Liver (tissue), 9 donors: ENCODE data around the gene ABLIM2. TPM values are rescaled to one million over a fixed set of nuclear protein-coding genes. Genes with fewer than 3 reads are reported as not detected.

Source experiments
- DNase-seq: peaks from one replicate; pipeline ENCODE4 v3.0.0-alpha.2; 2017; ENCODE audit warnings: low spot score
- H3K27ac ChIP-seq, 2 donors: one replicate each; pipeline ENCODE4 v1.7.0; 2013; ENCODE audit warnings: inconsistent platforms in 2 of 2, low read length in 2 of 2, control low read depth in 1 of 2, low read depth in 1 of 2, mild to moderate bottlenecking in 1 of 2
- H3K27me3 ChIP-seq, 4 donors: one replicate each; pipeline versions ENCODE4 v1.6.1 to v1.7.0; 2013; ENCODE audit warnings: low read length in 3 of 4, inconsistent platforms in 1 of 4, mild to moderate bottlenecking in 1 of 4, moderate library complexity in 1 of 4; ENCODE audit not compliant: control insufficient read depth in 4 of 4, insufficient read depth in 4 of 4
- H3K36me3 ChIP-seq, 4 donors: one replicate each; pipeline versions ENCODE4 v1.6.1 to v1.7.0; 2013; ENCODE audit warnings: low read length in 3 of 4, mild to moderate bottlenecking in 3 of 4, low read depth in 1 of 4, moderate library complexity in 1 of 4; ENCODE audit not compliant: control insufficient read depth in 4 of 4, insufficient read depth in 3 of 4
- H3K4me1 ChIP-seq, 4 donors: one replicate each; pipeline versions ENCODE4 v1.6.1 to v1.7.0; 2013; ENCODE audit warnings: low read length in 3 of 4, mild to moderate bottlenecking in 3 of 4, moderate library complexity in 1 of 4; ENCODE audit not compliant: control insufficient read depth in 4 of 4, insufficient read depth in 4 of 4
- H3K4me3 ChIP-seq, 3 donors: one replicate each; pipeline versions ENCODE4 v1.6.1 to v1.7.0; 2013; ENCODE audit warnings: low read length in 3 of 3, control low read depth in 1 of 3, low read depth in 1 of 3, mild to moderate bottlenecking in 1 of 3
- H3K9ac ChIP-seq, 2 donors: one replicate each; pipeline ENCODE4 v1.7.0; 2013; ENCODE audit warnings: low read length in 2 of 2, mild to moderate bottlenecking in 2 of 2, moderate library complexity in 2 of 2, control low read depth in 1 of 2, low read depth in 1 of 2
- H3K9me3 ChIP-seq, 4 donors: one replicate each; pipeline versions ENCODE4 v1.6.1 to v1.7.0; 2013; ENCODE audit warnings: low read length in 3 of 4; ENCODE audit not compliant: control insufficient read depth in 4 of 4
- CTCF ChIP-seq: fragments of 150-350 bp; IDR thresholded peaks from 2 replicates; pipeline ENCODE4 v1.5.1; 2017; ENCODE audit warnings: improper control_type of control experiment, low read depth, low read length; ENCODE audit not compliant: missing input control
- EGR1 ChIP-seq, 2 donors: IDR thresholded peaks; 2 replicates each; pipeline ENCODE4 v1.6.1; 2016 to 2018; ENCODE audit warnings: antibody characterized with exemption in 2 of 2, low read depth in 2 of 2
- FOXA2 ChIP-seq: IDR thresholded peaks from 2 replicates; pipeline ENCODE4 v1.6.1; 2016; ENCODE audit warnings: antibody characterized with exemption
- GABPA ChIP-seq, 2 donors: IDR thresholded peaks in 1 of 2; conservative IDR thresholded peaks in 1 of 2; 2 replicates each; pipeline ENCODE4 v1.6.1; 2016; ENCODE audit warnings: antibody characterized with exemption in 2 of 2, mild to moderate bottlenecking in 1 of 2, moderate library complexity in 1 of 2
- HNF4A ChIP-seq, 2 donors: conservative IDR thresholded peaks; 2 replicates each; pipeline ENCODE4 v1.6.1; 2016; ENCODE audit warnings: antibody characterized with exemption in 2 of 2, mild to moderate bottlenecking in 2 of 2
- HNF4G ChIP-seq: IDR thresholded peaks from 2 replicates; pipeline ENCODE4 v1.6.1; 2016; ENCODE audit warnings: antibody characterized with exemption
- JUND ChIP-seq, 2 donors: IDR thresholded peaks; 2 replicates each; pipeline ENCODE4 v1.6.1; 2016; ENCODE audit warnings: antibody characterized with exemption in 2 of 2
- MAX ChIP-seq: IDR thresholded peaks from 2 replicates; pipeline ENCODE4 v1.6.1; 2016; ENCODE audit warnings: antibody characterized with exemption
- NR2F2 ChIP-seq: IDR thresholded peaks from 2 replicates; pipeline ENCODE4 v1.6.1; 2016; ENCODE audit warnings: antibody characterized with exemption
- REST ChIP-seq: IDR thresholded peaks from 2 replicates; pipeline ENCODE4 v1.6.1; 2016; ENCODE audit warnings: antibody characterized with exemption, mild to moderate bottlenecking
- RXRA ChIP-seq, 2 donors: IDR thresholded peaks; 2 replicates each; pipeline ENCODE4 v1.6.1; 2017 to 2018; ENCODE audit warnings: antibody characterized with exemption in 2 of 2, mild to moderate bottlenecking in 1 of 2
- SP1 ChIP-seq: IDR thresholded peaks from 2 replicates; pipeline ENCODE4 v1.6.1; 2018; ENCODE audit warnings: antibody characterized with exemption, mild to moderate bottlenecking
- TAF1 ChIP-seq: conservative IDR thresholded peaks from 2 replicates; pipeline ENCODE4 v1.6.1; 2016; ENCODE audit warnings: antibody characterized with exemption, mild to moderate bottlenecking
- YY1 ChIP-seq: IDR thresholded peaks from 2 replicates; pipeline ENCODE4 v1.6.1; 2016; ENCODE audit warnings: antibody characterized with exemption, mild to moderate bottlenecking
- ZBTB33 ChIP-seq: IDR thresholded peaks from 2 replicates; pipeline ENCODE4 v1.6.1; 2016; ENCODE audit warnings: antibody characterized with exemption
- WGBS: extraction: QIAGEN DNeasy Blood & Tissue Kit; methylation state at CpG from one replicate; pipeline ENCODE4 v1.1.7; 2013; 5-methylcytosine and 5-hydroxymethylcytosine counted together
- polyA plus RNA-seq, 2 donors: library from polyadenylated mRNA; stranded (reverse) in 1 of 2; unstranded in 1 of 2; fragments of 200-250 nt in 1 of 2; fragments of >200 nt in 1 of 2; fragmentation: Nextera tagmentation in 1 of 2; extraction: Ambion mirVana in 1 of 2; gene quantifications; one replicate each; pipeline versions ENCODE4 v1.2.1 to v1.2.3, GENCODE V29; 2013 to 2015
- total RNA-seq, 2 donors: library from RNA; depleted of rRNA; stranded (reverse); fragments of >200 nt; gene quantifications; one replicate each; pipeline ENCODE4 v1.2.3, GENCODE V29; 2014
- donor health status: healthy.
- donor health status: healthy.
- donor health status: healthy.
- donor health status: healthy.
- donor health status: healthy.

Gene ABLIM2
- total and polyA plus RNA-seq, 4 donors: 0.75 to 2.5 (median 0.93) TPM

GRCh38 chr4:8085491-8086117 lies 73.0 kb downstream of the ABLIM2 start:
- Histone ChIP-seq H3K4me1 (no peaks in the 10 kb centered on the region), H3K9me3 (no peaks in the 10 kb centered on the region), H3K4me3 (no peak overlapping the region), H3K27me3 (no peaks in the 10 kb centered on the region), H3K36me3 (no peaks in the 10 kb centered on the region), H3K27ac (no peak overlapping the region), H3K9ac (no peak overlapping the region)
- no peak for DNase-seq
- no peak for TF ChIP-seq HNF4G
- no peak for TF ChIP-seq TAF1
- no peak for TF ChIP-seq SP1
- TF ChIP-seq RXRA (IDR thresholded peaks at IDR 0.05): no peak
- no peak for TF ChIP-seq MAX
- no peak for TF ChIP-seq HNF4A (conservative IDR thresholded peaks at IDR 0.05)
- TF ChIP-seq GABPA (IDR thresholded peaks at IDR 0.05 in 1 of 2, conservative IDR thresholded peaks at IDR 0.05 in 1 of 2): no peak
- TF ChIP-seq NR2F2: no peak
- no peak for TF ChIP-seq REST
- TF ChIP-seq ZBTB33: no peak
- no peak for TF ChIP-seq FOXA2
- WGBS: 91% methylated on average over 22 of the region's 22 CpGs

- TF ChIP-seq NR2F2: no peak
- no peak for TF ChIP-seq HNF4G
- TF ChIP-seq JUND (IDR thresholded peaks at IDR 0.05): no peak
- TF ChIP-seq REST: no peak
- TF ChIP-seq CTCF: no peak
- TF ChIP-seq EGR1 (IDR thresholded peaks at IDR 0.05; ENCODE audit: low read depth in 2 of 2): no peak
- TF ChIP-seq YY1: no peak
- TF ChIP-seq SP1: no peak
- no peaks in the 10 kb centered on the region for H3K36me3 ChIP-seq
- 93% methylated on average over 27 of the region's 27 CpGs for WGBS
- no peaks in the 10 kb centered on the region for H3K27me3 ChIP-seq
- no peak overlapping the region for H3K4me3 ChIP-seq
- H3K4me1 ChIP-seq: no peaks in the 10 kb centered on the region
- no peak overlapping the region for H3K27ac ChIP-seq
- H3K9me3 ChIP-seq: no peaks in the 10 kb centered on the region
- no peak for DNase-seq
- H3K9ac ChIP-seq: no peak overlapping the region
These were observed 73.7 kb downstream of the ABLIM2 start for GRCh38 chr4:8084712-8085490.
